LNCaP clone FGC (cell line): ENCODE data around the gene MTIF3.

ENCODE experiments used
- DNase-seq: peaks from one replicate; pipeline ENCODE4 v3.0.0-alpha.2; 2011; ENCODE audit warnings: low read depth
- H3K4me3 ChIP-seq: 2 replicates; pipeline ENCODE4 v1.5.1; 2011; ENCODE audit warnings: mild to moderate bottlenecking, low read depth, low read length, control low read depth
- TF ChIP-seq, protein P1 (sequence below): IDR thresholded peaks from 2 replicates; pipeline ENCODE4 v1.5.1; 2012; ENCODE audit warnings: mild to moderate bottlenecking; ENCODE audit not compliant: control insufficient read depth, insufficient read depth; ENCODE audit errors: extremely low read depth

Gene MTIF3

DNA sequence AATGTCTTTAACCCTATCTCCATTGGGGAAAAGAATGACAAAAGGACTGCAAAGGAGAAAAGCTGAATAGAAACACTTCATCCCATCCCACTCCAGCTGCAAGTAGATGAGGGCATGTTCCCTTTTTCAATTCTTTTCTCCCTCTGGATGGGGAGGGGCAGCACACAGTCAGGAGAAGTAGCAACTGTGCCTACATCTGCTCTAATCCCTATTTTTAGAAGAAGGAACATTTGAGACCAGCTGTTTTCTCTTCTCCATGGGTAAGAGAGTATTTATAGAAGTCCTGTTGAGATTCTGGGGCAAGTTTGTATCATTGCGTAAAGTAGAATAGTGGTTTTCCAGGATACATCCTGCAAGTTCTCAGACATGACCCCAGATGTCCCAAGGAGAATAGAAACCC is 35.2 kb downstream of the MTIF3 start:
- no peak overlapping the region for H3K4me3 ChIP-seq
- DNase-seq, result no peak
- TF ChIP-seq, protein P1, sequence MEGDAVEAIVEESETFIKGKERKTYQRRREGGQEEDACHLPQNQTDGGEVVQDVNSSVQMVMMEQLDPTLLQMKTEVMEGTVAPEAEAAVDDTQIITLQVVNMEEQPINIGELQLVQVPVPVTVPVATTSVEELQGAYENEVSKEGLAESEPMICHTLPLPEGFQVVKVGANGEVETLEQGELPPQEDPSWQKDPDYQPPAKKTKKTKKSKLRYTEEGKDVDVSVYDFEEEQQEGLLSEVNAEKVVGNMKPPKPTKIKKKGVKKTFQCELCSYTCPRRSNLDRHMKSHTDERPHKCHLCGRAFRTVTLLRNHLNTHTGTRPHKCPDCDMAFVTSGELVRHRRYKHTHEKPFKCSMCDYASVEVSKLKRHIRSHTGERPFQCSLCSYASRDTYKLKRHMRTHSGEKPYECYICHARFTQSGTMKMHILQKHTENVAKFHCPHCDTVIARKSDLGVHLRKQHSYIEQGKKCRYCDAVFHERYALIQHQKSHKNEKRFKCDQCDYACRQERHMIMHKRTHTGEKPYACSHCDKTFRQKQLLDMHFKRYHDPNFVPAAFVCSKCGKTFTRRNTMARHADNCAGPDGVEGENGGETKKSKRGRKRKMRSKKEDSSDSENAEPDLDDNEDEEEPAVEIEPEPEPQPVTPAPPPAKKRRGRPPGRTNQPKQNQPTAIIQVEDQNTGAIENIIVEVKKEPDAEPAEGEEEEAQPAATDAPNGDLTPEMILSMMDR, result no peak

DNA sequence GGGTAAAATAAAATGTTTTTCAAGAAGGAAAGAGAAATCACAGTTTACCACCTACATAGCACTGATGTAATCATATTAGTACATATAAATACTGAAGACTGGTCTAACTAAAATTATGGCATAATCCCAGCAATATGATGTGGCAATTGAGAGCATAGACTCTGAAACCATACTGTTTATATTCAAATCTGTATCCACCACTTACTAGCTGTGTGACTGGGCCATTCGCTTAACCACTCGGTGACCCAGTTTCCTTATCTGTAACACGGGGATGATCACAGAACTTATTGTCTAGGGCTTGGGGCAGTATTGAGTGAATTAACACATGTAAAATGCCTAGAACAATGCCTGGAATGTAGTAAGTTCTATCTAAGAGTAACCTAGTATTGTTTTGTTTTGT is 39.0 kb downstream of the MTIF3 start:
- TF ChIP-seq, protein P1, result no peak
- no peak for DNase-seq
- H3K4me3 ChIP-seq, result no peak overlapping the region

DNA sequence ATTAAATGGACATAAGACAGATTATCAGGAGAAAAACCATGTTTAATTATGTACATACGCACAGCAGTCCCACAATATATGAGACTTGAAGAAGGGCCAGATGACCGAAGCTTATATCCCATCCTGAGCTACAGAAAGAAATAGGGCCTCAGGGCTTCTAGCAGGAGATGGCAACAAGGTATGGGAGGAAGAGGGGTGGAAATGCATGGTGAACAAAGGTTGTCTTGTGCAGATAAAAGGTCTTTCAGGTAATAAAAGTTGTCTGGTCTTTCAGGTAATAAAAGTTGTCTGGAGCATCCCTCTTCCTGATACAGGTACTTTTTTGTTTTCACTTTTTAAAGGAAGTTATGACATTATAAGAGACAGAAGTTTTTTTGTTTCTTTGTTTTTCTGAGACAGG is 41.4 kb downstream of the MTIF3 start:
- H3K4me3 ChIP-seq, result no peak overlapping the region
- TF ChIP-seq, protein P1, result no peak

DNA sequence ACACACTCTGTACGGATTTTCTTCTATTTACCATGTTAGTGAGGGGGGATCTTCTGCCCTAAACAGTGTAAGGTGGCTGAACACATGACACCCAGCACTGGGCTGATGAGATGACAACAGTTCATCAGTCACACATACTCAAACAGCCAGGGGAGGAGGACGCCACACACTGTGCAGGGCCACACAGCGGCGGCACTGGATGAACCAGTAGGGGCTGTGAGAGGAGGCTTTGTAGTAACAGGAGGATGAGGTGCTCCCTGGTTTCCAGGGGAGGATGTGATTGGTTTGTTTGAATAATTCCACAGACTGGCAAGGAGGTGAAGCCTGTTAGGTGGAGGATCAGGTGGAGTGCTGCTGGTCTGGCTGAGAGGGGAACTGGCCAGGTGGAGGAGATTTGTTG is 42.3 kb downstream of the MTIF3 start:
- no peak overlapping the region for H3K4me3 ChIP-seq
- TF ChIP-seq, protein P1, result no peak
- DNase-seq, result no peak

More for the DNA sequence above, 41.4 kb downstream of the MTIF3 start:
- no peak for DNase-seq

DNA sequence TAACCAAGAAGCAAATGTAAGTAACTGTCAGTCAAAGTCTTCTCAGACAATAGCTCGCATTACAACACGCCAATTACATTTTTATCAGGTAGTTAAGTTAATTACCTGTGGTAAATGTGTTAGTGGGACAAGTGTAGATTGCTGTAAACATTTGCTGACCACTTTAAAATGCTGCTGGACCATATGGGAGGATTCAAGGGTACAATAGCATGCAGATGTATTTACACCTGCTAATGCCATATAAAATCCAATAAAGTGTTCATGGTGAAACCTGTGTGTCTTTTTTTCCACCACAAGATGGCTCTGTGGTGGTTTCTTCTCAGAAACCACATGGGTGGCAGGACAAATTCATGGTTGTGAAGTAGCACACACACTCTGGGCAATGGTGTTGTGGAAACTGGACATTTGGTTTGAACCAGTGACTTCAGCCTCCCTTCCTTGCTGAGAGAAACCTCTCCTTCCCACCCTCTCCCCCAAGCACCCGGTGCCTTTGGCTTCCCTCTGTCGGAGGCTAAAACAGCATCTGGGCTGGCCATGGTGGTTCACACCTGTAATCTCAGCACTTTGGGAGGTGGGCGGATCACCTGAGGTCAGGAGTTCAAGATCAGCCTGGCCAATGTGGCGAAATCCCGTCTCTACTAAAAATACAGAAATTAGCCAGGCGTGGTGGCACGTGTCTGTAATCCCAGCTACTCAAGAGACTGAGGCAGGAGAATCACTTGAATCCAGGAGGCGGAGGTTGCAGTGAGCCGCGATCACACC is 44.0 kb downstream of the MTIF3 start:
- no peak for DNase-seq
- no peak overlapping the region for H3K4me3 ChIP-seq
- TF ChIP-seq, protein P1, result peak; percentile 55

DNA sequence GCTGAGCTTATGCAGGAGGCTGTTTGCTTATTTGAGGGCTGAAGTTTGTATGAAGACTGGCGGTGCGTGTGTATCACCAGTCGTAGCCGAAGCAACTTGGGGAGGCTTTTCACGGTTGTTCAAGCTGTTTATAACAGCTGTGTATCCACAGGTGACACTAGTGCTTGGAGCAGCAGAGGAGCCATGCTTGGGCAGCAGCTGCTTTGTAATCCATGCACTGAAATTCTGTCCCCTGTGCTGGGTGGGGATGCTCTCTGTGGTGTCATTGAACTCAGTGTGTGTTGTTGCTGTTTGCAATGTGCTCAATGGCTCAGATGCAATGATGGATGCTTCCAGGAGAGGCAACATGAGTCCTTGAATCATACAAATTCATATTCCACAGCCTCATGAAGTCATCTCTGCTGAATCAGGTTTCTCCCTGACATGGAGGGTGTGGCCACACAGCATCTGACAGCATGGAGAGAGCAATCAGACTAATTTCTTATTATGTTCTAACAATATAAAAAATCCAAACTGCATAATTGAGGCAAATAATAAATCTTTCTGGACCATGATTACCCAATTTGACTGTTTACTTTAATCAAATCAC is 44.7 kb downstream of the MTIF3 start:
- TF ChIP-seq, protein P1, result no peak
- no peak overlapping the region for H3K4me3 ChIP-seq
- DNase-seq, result no peak
